ENCODE data around the gene RXFP4. TPM values are rescaled to one million over a fixed set of nuclear protein-coding genes. Genes with fewer than 3 reads are reported as not detected.

RXFP4 gene
- total and polyA plus RNA-seq, 5 experiments from 2014 or later = 0.46 TPM; not detected in 4

- DNase-seq = peak in 1 of 10 donors; percentile 22
- Mint-ChIP-seq H3K27me3 (no peaks in the 10 kb centered on the region), H3K27ac (peak overlapping the region in 8 of 10 donors; percentile 55 to 93 (median 76)), H3K36me3 (peaks cover 0 to 87% (median 6%) of the 10 kb centered on the region in 3 donors), H3K4me3 (peak overlapping the region in 1 of 10 donors; percentile 41), H3K9me3 (no peaks in the 10 kb centered on the region), H3K4me1 (peaks cover 32 to 72% (median 50%) of the 10 kb centered on the region in 4 donors)
- POLR2A ChIA-PET = interaction anchor here (1.2 to 31.8 kb wide), 3 partner anchors 1 to 14 kb away, joined by 6 to 612 read pairs (median 612); partner anchors contain the start of gene ARHGEF2
- ATAC-seq = no peak
Observed at GRCh38 chr1:155964193-155964592, 22.8 kb downstream of the RXFP4 start.

GRCh38 chr1:155966135-155966534, 24.7 kb downstream of the RXFP4 start:
- H3K4me1 Mint-ChIP-seq = peaks cover 46 to 76% (median 64%) of the 10 kb centered on the region in 4 donors
- H3K27ac Mint-ChIP-seq = peak overlapping the region; percentile 89 to 96 (median 93)
- POLR2A ChIA-PET = interaction anchor here (1.2 to 31.8 kb wide), 4 partner anchors 3 to 24 kb away, joined by 3 to 612 read pairs (median 309); partner anchors contain the start of gene ARHGEF2
- ATAC-seq = peak in 1 of 2 donors; percentile 16
- H3K4me3 Mint-ChIP-seq = peak overlapping the region in 9 of 10 donors; percentile 48 to 89 (median 79)
- H3K27me3 Mint-ChIP-seq = no peaks in the 10 kb centered on the region
- H3K36me3 Mint-ChIP-seq = peaks cover 0 to 87% (median 2%) of the 10 kb centered on the region in 3 donors
- H3K9me3 Mint-ChIP-seq = no peaks in the 10 kb centered on the region
- peak in 1 of 10 donors; percentile 56 for DNase-seq

- H3K27me3 Mint-ChIP-seq = no peaks in the 10 kb centered on the region
- peak; percentile 46 to 51 for ATAC-seq
- peak in 1 of 10 donors; percentile 36 for DNase-seq
- H3K4me1 Mint-ChIP-seq = peaks cover 48 to 77% (median 69%) of the 10 kb centered on the region in 4 donors
- H3K9me3 Mint-ChIP-seq = no peaks in the 10 kb centered on the region
- H3K36me3 Mint-ChIP-seq = peaks cover 0 to 82% (median 2%) of the 10 kb centered on the region in 3 donors
- POLR2A ChIA-PET = interaction anchor here (1.5 to 31.8 kb wide), 7 partner anchors 4 to 32 kb away, joined by 5 to 612 read pairs (median 9); partner anchors contain the start of genes ARHGEF2 and KHDC4
- H3K27ac Mint-ChIP-seq = peak overlapping the region; percentile 89 to 96 (median 93)
- peak overlapping the region; percentile 53 to 89 (median 83) for H3K4me3 Mint-ChIP-seq
Observed at GRCh38 chr1:155966750-155967149, 25.3 kb downstream of the RXFP4 start.

- ATAC-seq (peak; percentile 48 to 65), DNase-seq (peak in 6 of 10 donors; percentile 36 to 71 (median 48))
- H3K36me3 Mint-ChIP-seq = peaks cover 0 to 79% (median 2%) of the 10 kb centered on the region in 3 donors
- H3K9me3 Mint-ChIP-seq = no peaks in the 10 kb centered on the region
- peak overlapping the region; percentile 89 to 96 (median 93) for H3K27ac Mint-ChIP-seq
- POLR2A ChIA-PET = interaction anchor here (0.5 to 31.8 kb wide), 10 partner anchors 5 to 717 kb away, joined by 4 to 612 read pairs (median 7); partner anchors contain the start of genes ARHGEF2 and KHDC4
- H3K27me3 Mint-ChIP-seq = no peaks in the 10 kb centered on the region
- H3K4me3 Mint-ChIP-seq = peak overlapping the region; percentile 73 to 89 (median 83)
- peaks cover 54 to 78% (median 74%) of the 10 kb centered on the region in 4 donors for H3K4me1 Mint-ChIP-seq
Observed at GRCh38 chr1:155967341-155968050, 26.1 kb downstream of the RXFP4 start.

GRCh38 chr1:155968051-155968400, 26.6 kb downstream of the RXFP4 start:
- DNase-seq (no peak), ATAC-seq (no peak)
- Mint-ChIP-seq H3K4me3 (peak overlapping the region; percentile 73 to 89 (median 83)), H3K36me3 (peaks cover 0 to 79% (median 2%) of the 10 kb centered on the region in 3 donors), H3K4me1 (peaks cover 59 to 80% (median 78%) of the 10 kb centered on the region in 4 donors), H3K27me3 (no peaks in the 10 kb centered on the region), H3K27ac (peak overlapping the region; percentile 89 to 96 (median 93)), H3K9me3 (no peaks in the 10 kb centered on the region)
- POLR2A ChIA-PET = interaction anchor here (0.6 to 31.8 kb wide), 10 partner anchors 5 to 717 kb away, joined by 3 to 612 read pairs (median 7); partner anchors contain the start of genes ARHGEF2 and KHDC4

- POLR2A ChIA-PET = interaction anchor here (0.6 to 31.8 kb wide), 6 partner anchors 6 to 718 kb away, joined by 3 to 612 read pairs (median 12); partner anchors contain the start of genes ARHGEF2 and KHDC4
- DNase-seq (peak in 1 of 10 donors; percentile 40), ATAC-seq (no peak)
- Mint-ChIP-seq H3K4me1 (peaks cover 64 to 86% (median 84%) of the 10 kb centered on the region in 4 donors), H3K9me3 (no peaks in the 10 kb centered on the region), H3K4me3 (peak overlapping the region; percentile 73 to 89 (median 83)), H3K27me3 (no peaks in the 10 kb centered on the region), H3K36me3 (peaks cover 0 to 85% (median 2%) of the 10 kb centered on the region in 3 donors), H3K27ac (peak overlapping the region; percentile 89 to 97 (median 93))
Observed at GRCh38 chr1:155968670-155969069, 27.2 kb downstream of the RXFP4 start.

GRCh38 chr1:155969377-155969791, 27.9 kb downstream of the RXFP4 start:
- Mint-ChIP-seq H3K27me3 (no peaks in the 10 kb centered on the region), H3K4me3 (peak overlapping the region; percentile 52 to 89 (median 77)), H3K4me1 (peaks cover 67 to 90% (median 87%) of the 10 kb centered on the region in 4 donors), H3K9me3 (no peaks in the 10 kb centered on the region), H3K27ac (peak overlapping the region; percentile 89 to 97 (median 94)), H3K36me3 (peaks cover 0 to 81% (median 2%) of the 10 kb centered on the region in 3 donors)
- POLR2A ChIA-PET = interaction anchor here (1.6 to 31.8 kb wide), 4 partner anchors 7 to 35 kb away, joined by 6 to 612 read pairs (median 314); partner anchors contain the start of genes ARHGEF2 and KHDC4
- DNase-seq = peak in 2 of 10 donors; percentile 14 to 59
- peak; percentile 25 to 50 for ATAC-seq

- Mint-ChIP-seq H3K27me3 (no peaks in the 10 kb centered on the region), H3K36me3 (peaks cover 0 to 69% (median 2%) of the 10 kb centered on the region in 3 donors), H3K9me3 (no peaks in the 10 kb centered on the region), H3K4me1 (peaks cover 77 to 99% (median 96%) of the 10 kb centered on the region in 4 donors), H3K4me3 (peak overlapping the region; percentile 37 to 89 (median 76)), H3K27ac (peak overlapping the region; percentile 88 to 97 (median 94))
- peak in 2 of 10 donors; percentile 45 to 64 for DNase-seq
- peak in 1 of 2 donors; percentile 34 for ATAC-seq
- POLR2A ChIA-PET = interaction anchor here (1.1 to 31.8 kb wide), 4 partner anchors 7 to 30 kb away, joined by 3 to 612 read pairs (median 309); partner anchors contain the start of gene ARHGEF2
Observed at GRCh38 chr1:155970531-155971167, 29.2 kb downstream of the RXFP4 start.

- H3K9me3 Mint-ChIP-seq = no peaks in the 10 kb centered on the region
- peaks cover under 1 to 55% (median 2%) of the 10 kb centered on the region in 3 donors for H3K36me3 Mint-ChIP-seq
- no peaks in the 10 kb centered on the region for H3K27me3 Mint-ChIP-seq
- H3K4me1 Mint-ChIP-seq = peaks cover 77 to 94% (median 88%) of the 10 kb centered on the region in 4 donors
- peak overlapping the region; percentile 59 to 94 (median 82) for H3K4me3 Mint-ChIP-seq
- ATAC-seq = no peak
- DNase-seq = no peak
- peak overlapping the region; percentile 88 to 97 (median 93) for H3K27ac Mint-ChIP-seq
- POLR2A ChIA-PET = interaction anchor here (1.1 to 31.8 kb wide), 3 partner anchors 6 to 26 kb away, joined by 3 to 612 read pairs (median 612); partner anchors contain the start of gene ARHGEF2
Observed at GRCh38 chr1:155971910-155972809, 30.7 kb downstream of the RXFP4 start.

GRCh38 chr1:155973723-155974122, 32.3 kb downstream of the RXFP4 start:
- Mint-ChIP-seq H3K4me1 (peaks cover 68 to 78% (median 72%) of the 10 kb centered on the region in 4 donors), H3K36me3 (peaks cover 0 to 44% (median 5%) of the 10 kb centered on the region in 3 donors), H3K4me3 (peak overlapping the region in 9 of 10 donors; percentile 42 to 100 (median 96)), H3K9me3 (no peaks in the 10 kb centered on the region), H3K27ac (peak overlapping the region; percentile 90 to 97 (median 94)), H3K27me3 (no peaks in the 10 kb centered on the region)
- ATAC-seq (no peak), DNase-seq (no peak)
- POLR2A ChIA-PET = interaction anchor here (0.9 to 31.8 kb wide), 5 partner anchors 4 to 40 kb away, joined by 4 to 612 read pairs (median 83); partner anchors contain the start of genes ARHGEF2, KHDC4 and RXFP4

Data from naive thymus-derived CD8-positive, alpha-beta T cell (primary cell).